HG03159 (cell line): Measurements from ENCODE around the gene CTNNA3.
"Not testable (repeated sequence)": the region's sequence is repeated elsewhere in the genome, so short reads cannot be mapped to it uniquely, and the experiment has no call there.

Experiments
- ATAC-seq: cut with Tn5 transposase; IDR thresholded peaks from one replicate; pipeline ENCODE4 v1.9.1; 2021; ENCODE audit warnings: mild to moderate bottlenecking, moderate library complexity; ENCODE audit not compliant: unreplicated experiment

CTNNA3 gene

GRCh38 chr10:67519434-67519833 is 176.6 kb downstream of the CTNNA3 start:
- ATAC-seq, result no peak

GRCh38 chr10:67518756-67519155 is 177.2 kb downstream of the CTNNA3 start:
- ATAC-seq, result no peak

GRCh38 chr10:67518043-67518442 is 178.0 kb downstream of the CTNNA3 start:
- no peak for ATAC-seq

GRCh38 chr10:67506757-67507091 is 189.3 kb downstream of the CTNNA3 start:
- ATAC-seq, result no peak

GRCh38 chr10:67506083-67506756 is 189.8 kb downstream of the CTNNA3 start:
- ATAC-seq, result no peak

DNA sequence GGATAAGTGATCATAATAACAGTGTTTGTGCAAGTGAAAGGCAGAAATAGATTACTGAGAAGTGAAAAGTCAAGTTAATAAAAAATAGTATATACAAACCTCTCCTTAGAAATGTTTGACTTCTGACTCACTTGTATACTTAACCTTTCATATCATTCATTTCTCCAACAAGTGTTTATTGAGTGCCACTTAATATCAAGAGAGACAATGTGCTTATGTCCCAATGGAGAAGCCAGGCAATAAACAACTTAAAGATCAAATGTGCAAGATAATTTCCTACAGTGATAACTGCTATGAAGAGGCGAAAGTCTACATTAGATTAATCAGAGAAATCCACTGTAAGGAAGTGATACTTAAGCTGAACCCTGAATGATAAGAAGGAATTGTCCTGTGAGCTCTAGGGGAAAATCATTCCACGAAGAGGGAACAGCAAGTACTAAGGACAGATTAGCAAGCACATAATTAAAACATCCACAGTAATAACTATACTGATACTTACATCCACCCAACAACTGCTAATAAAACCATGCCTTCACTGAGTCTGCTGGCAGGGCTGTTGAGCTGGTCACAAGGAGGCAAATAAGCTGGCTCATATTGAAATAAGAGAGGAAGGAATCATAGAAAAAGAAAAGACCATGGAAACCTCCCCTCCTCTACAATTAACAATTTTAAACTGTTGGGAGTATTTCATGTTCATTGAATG is 203.5 kb downstream of the CTNNA3 start:
- no peak for ATAC-seq

- ATAC-seq, result no peak
These were observed 207.9 kb downstream of the CTNNA3 start for GRCh38 chr10:67487906-67488619.

- no peak for ATAC-seq
These were observed 208.8 kb downstream of the CTNNA3 start for GRCh38 chr10:67487199-67487598.

DNA sequence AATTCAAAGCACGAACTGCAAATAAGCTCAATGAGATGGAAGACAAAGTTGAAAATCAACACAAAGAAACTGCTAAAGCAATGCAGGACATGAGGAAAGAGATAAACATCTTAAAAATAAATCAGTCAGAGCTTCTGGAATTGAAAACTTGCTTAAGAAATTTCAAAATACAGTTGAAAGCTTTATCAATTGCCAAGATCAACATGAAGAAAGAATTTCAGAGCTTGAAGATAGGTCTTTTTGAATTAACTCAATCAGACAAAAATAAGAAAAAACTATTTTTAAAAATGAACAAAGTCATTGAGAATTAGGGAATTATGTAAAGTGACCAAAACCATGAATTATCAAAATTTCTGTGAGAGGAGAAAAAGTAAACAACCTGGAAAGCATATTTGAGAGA is 218.1 kb downstream of the CTNNA3 start:
- no peak for ATAC-seq

- ATAC-seq, result no peak
These were observed 219.8 kb downstream of the CTNNA3 start for GRCh38 chr10:67476201-67476600.

DNA sequence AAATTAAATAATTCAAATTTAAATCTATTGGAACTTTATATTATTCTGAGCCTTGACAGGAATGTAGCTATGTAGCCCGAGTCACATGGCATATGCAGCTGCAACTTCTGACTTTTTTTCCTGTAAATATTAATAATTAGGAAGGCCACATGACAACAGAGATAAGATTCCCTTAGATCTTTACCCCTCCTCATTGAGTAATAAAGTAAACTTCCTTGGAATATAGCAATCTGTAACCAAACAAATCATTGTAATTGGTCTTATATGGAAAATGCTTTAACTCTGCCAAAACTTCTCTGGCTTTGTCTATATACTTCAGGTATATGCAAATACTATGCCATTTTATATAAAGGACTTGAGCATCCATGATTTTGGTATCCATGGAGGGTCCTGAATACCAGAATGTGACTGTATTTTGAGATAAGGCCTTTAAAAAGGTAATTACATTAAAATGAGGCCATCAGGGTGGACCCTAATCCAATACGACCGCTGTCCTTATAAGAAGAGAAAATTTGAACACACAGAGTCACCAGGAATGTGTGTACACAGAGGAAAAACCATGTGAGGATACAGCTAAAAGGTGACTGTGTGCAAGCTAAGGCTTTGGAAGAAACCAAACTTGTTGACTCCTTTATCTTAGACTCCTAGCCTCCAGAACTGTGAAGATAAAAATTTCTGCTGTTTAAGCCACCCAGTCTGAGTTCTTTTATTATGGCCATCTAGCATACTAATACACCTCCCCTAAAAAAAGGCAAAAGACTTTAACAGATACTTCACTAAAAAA is 222.0 kb downstream of the CTNNA3 start:
- ATAC-seq, result no peak

DNA sequence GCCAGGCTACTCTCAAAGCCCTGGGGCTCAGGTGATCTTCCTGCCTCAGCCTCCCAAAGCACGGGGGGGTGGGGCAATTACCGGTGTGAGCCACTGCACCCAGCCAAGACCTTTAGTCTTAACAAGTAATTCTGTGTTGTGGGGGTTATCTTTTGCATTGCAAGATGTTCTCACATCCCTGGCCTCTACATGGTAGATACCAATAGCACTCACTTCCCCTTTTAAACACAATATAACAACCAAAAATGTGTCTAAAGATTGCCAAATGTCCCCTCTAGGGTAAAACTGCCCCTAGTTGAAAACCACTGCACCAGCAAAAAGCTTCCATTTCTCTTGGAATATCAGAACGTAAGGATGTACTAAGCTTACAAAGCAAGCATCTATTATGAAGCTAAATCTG is 225.0 kb downstream of the CTNNA3 start:
- ATAC-seq, result no peak

GRCh38 chr10:67464278-67464677 is 231.7 kb downstream of the CTNNA3 start:
- no peak for ATAC-seq

DNA sequence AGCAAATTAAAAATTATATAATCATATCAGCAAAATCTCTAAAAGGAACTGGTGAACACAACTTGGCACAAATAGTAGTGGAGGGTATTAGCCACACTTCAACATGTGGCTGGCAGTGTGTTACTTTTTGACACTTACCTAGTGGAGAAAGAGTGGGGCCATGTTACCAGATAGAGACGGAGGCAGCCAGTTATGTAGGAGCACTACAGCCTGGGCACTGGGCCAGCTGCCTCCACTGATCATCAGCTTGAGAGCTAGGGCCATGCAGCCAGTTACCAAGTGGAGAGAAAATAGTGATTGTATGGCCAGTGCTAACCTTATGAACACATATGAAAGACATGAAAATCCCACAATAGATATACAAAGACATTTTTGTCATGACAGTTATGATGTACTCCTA is 243.1 kb downstream of the CTNNA3 start:
- ATAC-seq, result no peak

- ATAC-seq, result no peak
These were observed 257.2 kb downstream of the CTNNA3 start for GRCh38 chr10:67438605-67439304.

DNA sequence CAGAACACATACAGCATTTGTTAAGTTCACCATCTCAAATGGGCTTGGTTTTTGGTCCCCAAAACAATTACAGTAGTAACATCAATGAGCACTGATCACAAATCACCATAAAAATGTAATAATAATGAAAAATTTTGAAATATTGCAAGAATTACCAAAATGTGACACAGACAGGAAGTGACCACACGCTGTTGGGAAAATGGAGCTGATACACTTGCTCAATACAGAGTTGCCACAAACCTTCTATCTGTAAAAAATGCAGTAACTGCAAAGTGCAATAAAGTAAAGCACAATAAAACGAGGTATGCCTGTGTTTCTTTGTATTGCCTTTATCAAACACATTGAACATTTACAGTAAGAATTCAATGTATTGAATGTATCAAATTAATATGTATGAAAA is 262.7 kb downstream of the CTNNA3 start:
- no peak for ATAC-seq

DNA sequence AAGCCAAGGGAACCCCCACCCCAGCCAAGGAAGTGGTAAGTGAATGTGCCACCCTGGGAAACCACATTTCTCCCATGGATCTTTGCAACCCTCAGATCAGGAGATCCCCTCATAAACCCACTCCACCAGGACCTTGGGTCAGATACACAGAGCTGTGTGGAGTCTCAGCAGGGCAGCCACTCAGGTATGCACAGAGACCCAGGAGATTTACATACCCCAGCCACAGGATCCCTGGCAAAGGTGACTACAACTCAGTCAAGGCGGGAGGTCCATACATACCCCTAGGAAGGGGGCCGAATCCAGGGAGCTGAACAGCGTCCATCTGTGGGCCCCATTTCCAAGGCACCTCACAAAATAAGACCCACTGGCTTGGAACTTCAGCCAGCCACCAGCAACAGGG is 293.4 kb downstream of the CTNNA3 start:
- no peak for ATAC-seq

- no peak for ATAC-seq
These were observed 294.3 kb downstream of the CTNNA3 start for GRCh38 chr10:67401711-67402110.

GRCh38 chr10:67386841-67387533 is 309.0 kb downstream of the CTNNA3 start:
- ATAC-seq, result not testable (repeated sequence)

GRCh38 chr10:67386260-67386659 is 309.7 kb downstream of the CTNNA3 start:
- no peak for ATAC-seq
